ENCODE data around the gene SASS6.
A peak's percentile ranks its signal among the peaks of the same experiment; 100 is the strongest.

The SASS6 gene

DNA sequence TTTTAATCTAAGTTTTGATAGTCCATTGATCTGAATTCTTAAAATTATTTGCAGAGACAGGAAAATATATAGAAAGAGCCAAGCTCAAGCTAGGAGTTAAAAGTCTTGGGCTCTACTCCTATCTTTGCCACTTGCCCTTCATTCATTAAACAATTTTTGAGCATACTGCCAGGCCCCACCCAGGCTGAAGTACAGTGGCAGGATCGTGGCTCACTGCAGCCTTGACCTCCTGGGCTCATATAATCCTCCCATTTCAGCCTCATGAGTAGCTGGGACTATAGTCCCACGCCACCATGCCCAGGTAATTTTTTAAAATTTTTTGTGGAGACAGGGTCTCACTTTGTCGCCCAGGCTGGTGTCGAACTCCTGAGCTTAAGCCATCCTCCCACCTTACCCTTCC is 8.5 kb upstream of the SASS6 start:
- no peak overlapping the region for H3K4me3 ChIP-seq (ENCODE audit: low read length)
- TF ChIP-seq, protein P1, sequence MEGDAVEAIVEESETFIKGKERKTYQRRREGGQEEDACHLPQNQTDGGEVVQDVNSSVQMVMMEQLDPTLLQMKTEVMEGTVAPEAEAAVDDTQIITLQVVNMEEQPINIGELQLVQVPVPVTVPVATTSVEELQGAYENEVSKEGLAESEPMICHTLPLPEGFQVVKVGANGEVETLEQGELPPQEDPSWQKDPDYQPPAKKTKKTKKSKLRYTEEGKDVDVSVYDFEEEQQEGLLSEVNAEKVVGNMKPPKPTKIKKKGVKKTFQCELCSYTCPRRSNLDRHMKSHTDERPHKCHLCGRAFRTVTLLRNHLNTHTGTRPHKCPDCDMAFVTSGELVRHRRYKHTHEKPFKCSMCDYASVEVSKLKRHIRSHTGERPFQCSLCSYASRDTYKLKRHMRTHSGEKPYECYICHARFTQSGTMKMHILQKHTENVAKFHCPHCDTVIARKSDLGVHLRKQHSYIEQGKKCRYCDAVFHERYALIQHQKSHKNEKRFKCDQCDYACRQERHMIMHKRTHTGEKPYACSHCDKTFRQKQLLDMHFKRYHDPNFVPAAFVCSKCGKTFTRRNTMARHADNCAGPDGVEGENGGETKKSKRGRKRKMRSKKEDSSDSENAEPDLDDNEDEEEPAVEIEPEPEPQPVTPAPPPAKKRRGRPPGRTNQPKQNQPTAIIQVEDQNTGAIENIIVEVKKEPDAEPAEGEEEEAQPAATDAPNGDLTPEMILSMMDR (conservative IDR thresholded peaks at IDR 0.05; ENCODE audit: low read depth, low read length) = no peak
- DNase-seq (ENCODE audit: low read depth) = no peak

DNA sequence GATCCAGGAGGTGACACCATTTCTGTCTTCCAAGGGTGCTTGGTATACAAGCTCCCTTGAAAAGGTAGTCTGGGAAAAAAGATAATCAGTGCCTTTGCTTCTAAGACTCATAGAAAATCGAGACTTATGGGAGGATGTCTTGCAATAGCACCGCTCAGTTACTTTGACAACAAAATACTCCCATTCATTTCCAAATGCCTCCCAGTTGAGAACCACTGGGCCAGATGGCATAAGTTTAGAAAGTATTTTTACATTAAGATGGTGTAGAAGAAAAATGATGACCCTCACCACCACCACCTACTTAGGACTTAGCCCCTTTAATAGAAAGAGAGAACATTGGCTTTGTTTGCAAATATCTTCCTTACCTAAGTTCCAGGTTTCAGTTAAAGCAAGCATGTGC is 4.9 kb upstream of the SASS6 start:
- H3K4me3 ChIP-seq (ENCODE audit: low read length) = no peak overlapping the region
- no peak for DNase-seq (ENCODE audit: low read depth)
- TF ChIP-seq, protein P1 (conservative IDR thresholded peaks at IDR 0.05; ENCODE audit: low read depth, low read length) = no peak

DNA sequence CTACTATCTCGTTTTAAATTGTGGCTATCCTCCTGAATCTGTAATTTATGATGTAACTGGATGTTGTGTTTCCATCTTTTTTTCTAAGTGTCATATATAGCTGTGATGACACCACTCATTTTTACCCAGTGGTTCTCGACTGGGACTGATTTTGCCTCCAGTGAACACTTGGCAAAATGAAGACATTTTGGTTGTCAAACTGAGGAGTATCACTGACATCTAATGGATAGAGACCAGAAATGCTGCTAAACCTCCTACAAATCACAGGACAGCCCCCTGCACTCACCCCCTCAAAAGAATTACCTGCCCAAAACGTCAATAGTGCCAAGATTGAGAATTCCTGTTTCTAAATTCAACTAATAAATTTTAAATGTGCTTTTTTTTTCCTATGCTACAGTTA is 2.1 kb upstream of the SASS6 start:
- no peak for DNase-seq (ENCODE audit: low read depth)
- no peak overlapping the region for H3K4me3 ChIP-seq (ENCODE audit: low read length)

DNA sequence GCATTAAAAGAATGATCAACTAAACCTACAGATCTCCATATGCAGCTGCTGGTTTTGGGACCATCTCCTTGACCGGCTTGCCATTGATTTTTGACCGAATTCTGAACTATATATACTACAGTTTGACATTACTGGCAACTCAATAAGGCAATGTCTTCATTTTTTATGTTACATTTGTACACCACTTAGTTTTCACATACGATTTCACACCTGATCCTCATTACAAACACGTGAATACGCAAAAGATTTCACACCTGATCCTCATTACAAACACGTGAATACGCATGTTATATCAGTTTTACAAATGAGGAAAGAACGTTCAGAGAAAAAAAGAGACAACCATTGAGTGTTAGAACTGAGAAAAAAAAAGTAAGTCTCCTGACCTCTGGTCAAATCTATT is 1.1 kb downstream of the SASS6 start:
- no peak for DNase-seq (ENCODE audit: low read depth)
- TF ChIP-seq, protein P1 (conservative IDR thresholded peaks at IDR 0.05; ENCODE audit: low read depth, low read length) = no peak
- peak overlapping the region; percentile 91 for H3K4me3 ChIP-seq (ENCODE audit: low read length)

More for the DNA sequence above, 2.1 kb upstream of the SASS6 start:
- TF ChIP-seq, protein P1 (conservative IDR thresholded peaks at IDR 0.05; ENCODE audit: low read depth, low read length) = no peak

DNA sequence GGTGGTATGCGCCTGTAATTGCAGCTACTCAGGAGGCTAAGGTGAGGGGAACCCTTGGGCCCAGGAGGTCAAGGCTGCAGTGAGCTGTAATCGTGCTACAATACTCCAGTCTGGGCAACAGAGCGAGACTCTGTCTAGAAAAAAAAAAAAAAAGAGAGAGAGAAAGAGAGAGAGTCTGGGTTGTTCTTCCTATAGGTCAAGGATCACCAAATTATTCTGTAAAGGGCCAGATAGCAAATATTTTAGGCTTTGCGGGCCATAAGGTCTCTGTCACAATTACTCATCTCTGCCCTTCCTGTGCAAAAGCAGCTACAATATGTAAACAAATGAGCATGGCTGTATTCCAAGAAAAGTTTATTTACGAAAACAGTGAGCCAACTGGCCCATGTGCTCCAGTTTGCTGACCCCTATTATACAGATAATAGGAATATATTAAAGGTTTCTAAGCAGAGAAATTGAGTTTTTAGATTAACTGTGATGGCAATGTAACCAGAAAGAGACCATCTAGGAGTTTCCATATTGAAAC is 2.1 kb downstream of the SASS6 start:
- TF ChIP-seq, protein P1 (conservative IDR thresholded peaks at IDR 0.05; ENCODE audit: low read depth, low read length) = no peak
- no peak for DNase-seq (ENCODE audit: low read depth)
- H3K4me3 ChIP-seq (ENCODE audit: low read length) = no peak overlapping the region

DNA sequence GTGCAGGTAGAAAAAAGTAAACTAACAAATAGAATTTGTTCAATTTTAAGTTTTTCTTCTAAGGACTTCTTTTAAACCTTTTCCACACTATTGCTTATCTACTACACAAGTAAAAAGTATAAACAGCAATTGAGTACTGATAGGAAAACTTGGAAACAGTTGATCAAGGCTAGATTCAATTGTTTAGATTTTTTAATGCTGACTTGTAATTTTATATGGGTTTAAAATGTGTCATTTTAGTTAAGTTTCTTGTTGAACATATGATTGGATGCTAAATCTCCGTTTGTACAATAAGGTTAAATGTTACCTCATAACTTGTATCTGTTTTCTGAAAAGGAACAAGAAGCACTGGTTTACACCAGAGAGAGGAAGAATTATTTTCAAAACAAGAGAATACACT is 5.5 kb downstream of the SASS6 start:
- TF ChIP-seq, protein P1 (conservative IDR thresholded peaks at IDR 0.05; ENCODE audit: low read depth, low read length) = no peak
- DNase-seq (ENCODE audit: low read depth) = no peak

DNA sequence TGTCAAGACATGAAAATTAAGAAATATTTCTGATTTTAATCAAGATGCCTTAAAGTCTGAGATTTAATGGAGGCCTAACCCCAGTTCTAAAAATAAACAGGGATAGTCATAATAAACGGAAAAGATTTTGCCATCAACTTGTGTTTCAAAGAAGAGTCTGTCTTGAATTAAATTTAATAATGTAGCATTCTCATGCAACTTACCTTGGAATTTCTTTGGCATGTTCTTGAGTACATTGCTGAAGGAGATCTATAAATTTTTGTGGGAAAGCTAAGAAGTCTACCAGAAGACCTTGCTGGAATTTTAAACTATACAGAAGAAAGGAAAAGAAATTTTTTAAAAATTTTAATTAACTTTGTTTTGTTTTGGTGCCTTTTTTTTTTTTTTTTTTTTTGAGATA is 10.6 kb downstream of the SASS6 start:
- DNase-seq (ENCODE audit: low read depth) = no peak
- TF ChIP-seq, protein P1 (conservative IDR thresholded peaks at IDR 0.05; ENCODE audit: low read depth, low read length) = no peak
- no peak overlapping the region for H3K4me3 ChIP-seq (ENCODE audit: low read length)

More for the DNA sequence above, 5.5 kb downstream of the SASS6 start:
- H3K4me3 ChIP-seq (ENCODE audit: low read length) = no peak overlapping the region

Data from retinal pigment epithelial cell (primary cell).